NCI-H748 (cell line): ENCODE measurements around the gene BIN1.

Experiments used
- DNase-seq: peaks from one replicate; lab custom pipeline; 2025; ENCODE audit not compliant: unreplicated experiment; lab: John Stamatoyannopoulos, UW

BIN1 gene

DNA sequence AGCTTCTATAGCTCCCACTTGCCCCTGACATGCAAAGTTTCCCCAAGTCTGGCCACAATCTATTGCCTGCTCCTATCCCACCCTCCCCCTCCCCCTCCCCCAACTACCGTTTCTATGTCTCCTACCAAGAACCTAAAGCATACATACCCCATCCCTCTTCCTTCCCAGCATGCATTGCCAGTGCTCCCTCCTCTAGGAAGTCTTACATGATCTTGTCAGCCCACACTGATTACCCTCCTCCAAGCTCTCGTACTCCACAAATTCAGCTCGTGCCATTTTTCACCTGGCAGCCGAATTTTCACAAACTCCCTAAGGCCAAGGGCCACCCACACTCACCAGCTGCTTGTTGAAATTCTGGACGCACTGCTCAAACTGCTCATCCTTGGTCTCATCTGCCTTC, 30.7 kb downstream of the BIN1 start:
- no peak for DNase-seq

DNA sequence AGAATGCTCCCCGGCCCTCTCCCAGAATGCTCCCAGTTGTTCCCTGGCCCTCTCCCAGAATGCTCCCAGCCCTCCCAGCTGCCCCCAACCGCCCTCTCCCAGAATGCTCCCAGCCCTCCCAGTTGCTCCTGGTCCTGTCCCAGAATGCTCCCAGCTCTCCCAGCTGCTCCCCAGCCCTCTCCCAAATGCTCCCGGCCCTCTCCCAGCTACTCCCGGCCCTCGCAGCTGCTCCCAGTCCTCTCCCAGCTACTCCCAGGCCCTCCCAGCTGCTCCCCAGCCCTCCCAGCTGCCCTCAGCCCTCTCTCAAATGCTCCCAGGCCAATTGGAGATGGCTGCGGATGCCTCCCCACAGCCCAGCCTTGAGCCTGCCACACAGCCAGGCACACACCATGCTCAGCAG, 31.1 kb downstream of the BIN1 start:
- no peak for DNase-seq

- no peak for DNase-seq
Observed at GRCh38 chr2:127074936-127075335, 32.0 kb downstream of the BIN1 start.

- no peak for DNase-seq
Observed at GRCh38 chr2:127074358-127074757, 32.6 kb downstream of the BIN1 start.

DNA sequence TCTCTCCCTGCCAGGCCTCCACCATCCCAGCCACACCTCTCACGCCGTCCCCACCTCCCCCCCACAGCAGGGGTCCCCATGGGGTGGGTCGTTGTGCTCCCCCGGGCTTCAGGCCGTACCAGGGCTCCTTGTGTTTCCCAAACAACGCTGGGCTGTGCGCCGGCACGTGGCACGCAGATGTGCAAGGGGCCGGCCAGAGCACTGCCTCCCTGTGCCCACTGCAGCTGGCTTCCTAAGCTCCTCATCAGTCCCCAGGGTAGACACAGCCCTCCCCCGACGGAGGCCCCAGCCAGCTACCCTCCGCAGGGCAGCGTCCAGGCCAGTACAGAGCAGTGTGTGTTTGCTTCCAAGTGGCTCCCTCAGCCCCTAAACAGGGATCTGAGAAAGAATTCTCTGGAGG, 34.0 kb downstream of the BIN1 start:
- no peak for DNase-seq

- DNase-seq: no peak
Observed at GRCh38 chr2:127072396-127072795, 34.6 kb downstream of the BIN1 start.

- no peak for DNase-seq
Observed at GRCh38 chr2:127071901-127072328, 35.0 kb downstream of the BIN1 start.

DNA sequence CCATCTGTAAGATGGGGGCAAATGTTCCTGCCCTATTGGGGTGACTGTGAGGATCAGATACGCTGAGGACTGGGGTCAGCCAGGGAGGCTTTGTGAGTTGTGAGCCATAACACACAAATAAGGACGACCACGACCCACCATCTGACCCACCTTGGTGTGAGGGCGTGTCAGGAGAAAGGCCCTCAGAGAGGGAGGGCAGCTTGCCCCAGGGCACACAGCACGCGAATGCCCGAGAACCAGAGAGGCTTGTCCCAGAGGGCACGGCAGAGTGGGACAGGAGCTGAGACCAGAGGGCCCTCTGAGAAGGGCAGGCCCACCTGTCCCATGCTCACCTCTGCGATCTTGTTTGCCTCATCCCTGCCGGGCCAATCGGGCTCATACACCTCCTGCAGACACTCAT, 36.7 kb downstream of the BIN1 start:
- DNase-seq: no peak

GRCh38 chr2:127069536-127069935, 37.4 kb downstream of the BIN1 start:
- DNase-seq: no peak

- no peak for DNase-seq
Observed at GRCh38 chr2:127069003-127069402, 38.0 kb downstream of the BIN1 start.

DNA sequence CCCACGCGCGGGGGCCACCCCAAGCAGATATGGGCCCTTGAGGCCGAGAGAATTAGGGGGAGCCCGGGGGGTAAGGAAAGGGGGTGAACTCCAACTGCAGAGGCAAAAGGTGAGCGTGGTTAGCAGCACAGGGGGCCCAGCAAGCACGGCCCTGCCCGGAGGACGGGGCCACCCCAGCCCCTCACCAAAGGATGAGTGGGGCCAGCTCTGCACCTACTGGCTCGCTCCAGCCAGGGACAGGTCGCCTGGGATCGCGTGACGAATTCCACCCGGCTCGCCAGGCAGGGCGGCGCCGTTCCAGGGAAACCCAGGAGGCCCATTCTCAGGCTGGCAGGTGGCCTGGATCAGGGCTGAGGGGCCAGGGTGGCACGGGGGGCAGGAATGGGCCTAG, 38.6 kb downstream of the BIN1 start:
- no peak for DNase-seq

GRCh38 chr2:127067620-127068350, 39.2 kb downstream of the BIN1 start:
- DNase-seq: peak; percentile 20

DNA sequence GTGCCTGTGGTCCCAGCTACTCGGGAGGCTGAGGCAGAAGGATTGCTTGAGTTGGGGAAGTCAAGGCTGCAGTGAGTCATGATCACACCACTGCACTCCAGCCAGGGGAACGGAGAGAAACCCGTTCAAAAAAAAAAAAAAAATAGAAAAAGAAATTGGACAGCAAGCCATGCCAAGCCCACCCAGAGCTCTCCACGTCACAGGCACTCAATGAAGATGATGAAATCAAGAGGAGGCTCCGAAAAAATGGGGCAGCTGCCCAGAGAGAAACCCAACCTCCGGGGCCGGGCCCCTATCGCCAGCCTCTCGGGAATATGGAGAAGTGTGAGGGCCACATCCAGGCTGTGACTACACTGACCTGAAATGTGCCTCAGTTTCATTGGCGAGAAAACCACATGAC, 40.0 kb downstream of the BIN1 start:
- DNase-seq: no peak

- DNase-seq: no peak
Observed at GRCh38 chr2:127065940-127066318, 41.0 kb downstream of the BIN1 start.

GRCh38 chr2:127065299-127065939, 41.5 kb downstream of the BIN1 start:
- no peak for DNase-seq

GRCh38 chr2:127064642-127065250, 42.2 kb downstream of the BIN1 start:
- no peak for DNase-seq

- no peak for DNase-seq
Observed at GRCh38 chr2:127063701-127064590, 43.0 kb downstream of the BIN1 start.

- DNase-seq: no peak
Observed at GRCh38 chr2:127061375-127062273, 45.3 kb downstream of the BIN1 start.

GRCh38 chr2:127060264-127060945, 46.5 kb downstream of the BIN1 start:
- DNase-seq: no peak

GRCh38 chr2:127059559-127059958, 47.4 kb downstream of the BIN1 start:
- DNase-seq: no peak
